Glomerular endothelial cell (primary cell): ENCODE results near the gene DHRS13. TPM values are rescaled to one million over a fixed set of nuclear protein-coding genes. Genes with fewer than 3 reads are reported as not detected.
"Not testable (repeated sequence)": the region's sequence is repeated elsewhere in the genome, so short reads cannot be mapped to it uniquely, and the experiment has no call there.

Experiments
- DNase-seq: peaks from one replicate; pipeline ENCODE4 v3.0.0-alpha.2; 2011; ENCODE audit warnings: low read depth, low spot score; ENCODE audit errors: extremely low read depth
- total RNA-seq: library from RNA; depleted of rRNA; stranded (reverse); fragments of >200 nt; gene quantifications from 2 replicates; pipeline ENCODE4 v1.2.3, GENCODE V29; 2015

DHRS13 gene
- total RNA-seq, 1 donor from 2014 or later = 5.5 TPM

DNA sequence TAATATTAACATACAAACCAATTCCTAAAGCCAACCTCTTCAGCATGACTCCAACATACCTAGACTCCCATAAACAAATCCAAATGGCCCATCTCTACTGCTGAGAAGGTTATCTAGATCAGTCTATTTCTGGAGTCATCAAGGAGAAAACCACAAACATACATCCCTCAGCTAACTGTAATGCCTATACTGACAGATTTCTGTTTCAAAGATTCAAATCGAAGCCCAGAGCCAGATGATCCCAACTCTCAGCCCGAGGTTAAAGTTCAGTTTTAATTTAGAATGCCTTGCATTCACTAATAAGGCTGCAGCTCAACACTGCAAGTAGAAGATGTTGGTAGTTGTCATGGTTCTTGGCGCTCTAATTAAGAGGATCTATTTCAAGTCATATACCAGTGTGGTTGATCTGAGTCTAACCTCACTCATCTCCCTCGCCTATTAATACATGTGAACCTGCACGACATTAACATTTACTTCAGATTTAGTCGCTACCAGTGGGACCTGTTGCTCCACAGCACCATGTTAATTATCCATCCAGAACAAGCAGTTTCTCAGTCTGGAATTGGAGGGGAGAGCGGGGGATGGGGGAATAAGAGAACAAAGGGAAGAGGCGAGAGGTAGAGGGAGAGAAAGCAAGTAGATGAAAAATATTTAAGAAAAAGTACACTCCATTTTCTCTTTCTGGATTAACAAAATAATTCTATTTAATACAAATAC is 33.0 kb upstream of the DHRS13 start:
- DNase-seq = no peak

DNA sequence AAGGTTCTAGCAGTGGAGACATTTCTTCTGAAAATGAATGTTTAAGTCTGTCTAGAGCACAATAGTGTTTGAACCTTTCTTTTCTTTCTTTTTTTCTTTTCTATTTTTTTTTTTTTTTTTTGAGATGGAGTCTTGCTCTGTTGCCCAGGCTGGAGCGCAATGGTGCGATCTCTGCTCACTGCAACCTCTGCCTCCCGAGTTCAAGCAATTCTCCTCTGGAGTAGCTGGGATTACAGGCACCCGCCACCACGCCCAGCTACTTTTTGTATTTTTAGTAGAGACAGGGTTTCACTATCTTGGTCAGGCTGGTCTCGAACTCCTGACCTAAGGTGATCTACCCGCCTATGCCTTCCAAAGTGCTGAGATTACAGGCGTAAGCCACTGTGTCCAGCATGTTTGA is 31.6 kb upstream of the DHRS13 start:
- not testable (repeated sequence) for DNase-seq

DNA sequence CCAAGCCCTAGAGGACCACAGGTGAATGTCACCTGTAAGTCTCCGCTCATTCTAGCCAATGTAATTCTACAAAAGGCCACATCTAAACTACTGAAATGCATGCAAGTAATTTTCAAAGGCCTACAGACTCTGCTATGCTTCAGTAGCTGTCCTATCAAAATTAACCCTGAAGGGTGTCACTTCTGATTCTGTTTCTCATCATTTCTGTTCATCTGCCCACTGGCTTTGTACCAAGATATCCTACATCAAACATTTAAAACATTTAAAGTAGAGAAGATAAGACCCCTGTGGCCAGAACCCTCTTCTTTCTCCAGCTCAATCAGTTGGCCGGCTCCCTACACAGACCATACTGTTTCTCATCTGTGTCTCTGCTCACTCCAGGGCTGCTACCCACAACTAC is 26.9 kb upstream of the DHRS13 start:
- no peak for DNase-seq

DNA sequence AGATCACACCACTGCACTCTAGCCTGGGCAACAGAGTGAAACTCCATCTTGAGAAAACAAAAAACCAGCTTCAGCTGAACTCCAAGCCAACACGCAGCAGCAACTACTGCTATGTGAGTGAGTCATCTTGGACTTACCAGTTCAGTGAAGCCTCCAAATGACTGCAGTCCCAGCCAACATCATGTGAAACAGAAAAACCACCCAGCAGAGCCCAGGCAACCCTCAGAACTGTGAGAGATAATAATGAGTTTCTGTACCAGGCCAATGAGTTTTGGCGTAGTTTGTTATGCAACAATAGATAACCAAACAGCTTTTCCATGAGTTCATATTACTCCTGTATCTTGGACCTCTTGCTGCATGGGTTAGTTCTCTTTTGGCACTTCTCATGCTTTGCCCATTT is 25.2 kb upstream of the DHRS13 start:
- DNase-seq = no peak

DNA sequence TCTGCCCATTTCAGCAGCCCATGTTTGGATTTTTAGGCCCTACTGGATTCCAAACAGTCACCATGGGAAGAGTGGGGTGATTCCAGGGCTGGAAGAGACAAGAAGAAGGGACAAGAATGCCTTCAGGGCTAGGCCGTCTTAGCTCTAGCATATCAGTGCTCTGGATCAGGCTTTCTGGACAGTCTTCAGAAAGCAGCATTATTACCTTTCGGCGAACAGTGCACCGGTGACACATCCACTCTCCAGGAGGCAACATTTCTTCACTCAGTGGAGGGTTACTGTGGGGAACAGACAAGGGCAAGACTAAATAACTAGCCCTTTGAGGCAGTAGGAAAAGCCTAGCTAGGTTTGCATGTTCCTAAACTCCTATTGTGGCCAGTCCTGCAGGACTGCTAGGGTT is 23.9 kb upstream of the DHRS13 start:
- no peak for DNase-seq

DNA sequence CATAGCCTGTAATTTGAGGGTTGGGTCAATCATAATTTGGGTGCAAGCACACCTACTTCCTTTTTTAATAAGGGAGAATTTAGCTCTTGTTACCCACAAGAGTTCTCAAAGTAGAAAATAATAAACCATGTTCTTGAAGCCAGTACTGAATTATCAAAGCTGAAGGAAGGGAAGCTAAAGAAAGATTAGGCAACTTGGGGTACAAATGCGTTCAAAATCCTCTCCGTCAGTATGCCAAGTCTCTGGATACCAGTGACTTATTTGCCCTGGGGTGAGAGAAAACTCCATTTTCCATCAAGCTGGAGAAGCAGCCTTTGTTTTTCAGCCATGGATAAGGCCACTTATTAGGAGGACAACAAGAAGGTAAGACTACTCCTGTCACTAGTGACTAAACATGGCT is 23.5 kb upstream of the DHRS13 start:
- no peak for DNase-seq

DNA sequence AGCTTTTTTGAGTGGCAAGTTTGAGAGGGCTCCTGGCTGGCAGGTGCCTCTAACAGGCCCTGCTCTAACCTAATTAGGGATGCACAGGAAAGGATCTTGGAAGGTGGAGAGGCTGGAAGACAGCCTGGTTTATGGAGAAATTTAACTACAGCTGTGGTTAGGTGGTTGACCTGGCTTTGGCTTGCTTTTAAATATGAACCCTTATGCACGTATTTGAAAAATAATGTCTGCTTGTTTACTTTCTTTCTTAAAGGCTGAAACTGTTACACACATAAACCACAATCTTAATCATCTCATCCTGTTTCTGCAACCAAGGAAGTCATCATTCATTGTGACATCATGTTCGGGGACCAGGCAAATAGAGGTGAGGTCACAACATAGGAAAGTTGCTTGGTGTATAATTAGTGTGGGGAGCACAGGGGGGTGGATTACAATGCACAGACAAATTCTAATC is 23.1 kb upstream of the DHRS13 start:
- DNase-seq = peak; percentile 84

DNA sequence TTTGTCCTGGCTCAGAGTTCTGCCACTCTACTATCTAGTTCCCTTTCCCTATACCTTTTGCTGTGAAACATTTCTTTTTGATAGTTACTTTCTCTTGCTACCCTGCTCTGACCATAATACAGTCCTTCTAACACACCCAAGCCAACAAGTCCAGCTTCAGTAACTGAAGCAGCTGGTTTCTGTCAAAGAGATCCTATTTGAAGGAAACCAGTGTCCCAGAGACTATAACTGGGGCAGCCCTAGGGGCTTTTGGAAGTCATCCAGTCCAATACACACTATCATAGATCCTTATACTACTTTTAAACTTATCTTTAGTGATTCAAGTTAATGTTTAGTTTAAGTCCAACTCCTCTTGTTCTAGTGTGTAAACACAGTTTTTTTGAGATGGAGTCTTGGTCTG is 17.3 kb upstream of the DHRS13 start:
- DNase-seq = no peak

DNA sequence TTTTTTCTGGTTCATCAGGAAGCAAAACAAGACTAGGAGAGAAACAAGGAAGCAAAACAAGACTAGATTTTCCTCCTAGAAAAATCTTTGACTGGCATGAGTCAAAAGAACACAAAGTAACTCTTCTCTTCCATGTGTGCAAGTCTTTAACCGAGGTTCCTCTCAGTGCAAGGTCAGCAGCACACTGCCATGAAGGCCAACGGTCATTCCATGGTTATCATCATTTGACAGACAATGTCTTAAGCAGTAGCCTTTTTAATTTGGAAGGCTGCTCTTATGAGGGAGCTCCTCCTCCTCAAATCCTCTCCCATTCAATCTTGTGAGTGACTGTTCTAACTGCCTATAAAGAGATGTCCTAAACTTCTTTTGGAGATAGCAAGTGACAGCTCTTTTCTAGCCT is 15.4 kb upstream of the DHRS13 start:
- no peak for DNase-seq

DNA sequence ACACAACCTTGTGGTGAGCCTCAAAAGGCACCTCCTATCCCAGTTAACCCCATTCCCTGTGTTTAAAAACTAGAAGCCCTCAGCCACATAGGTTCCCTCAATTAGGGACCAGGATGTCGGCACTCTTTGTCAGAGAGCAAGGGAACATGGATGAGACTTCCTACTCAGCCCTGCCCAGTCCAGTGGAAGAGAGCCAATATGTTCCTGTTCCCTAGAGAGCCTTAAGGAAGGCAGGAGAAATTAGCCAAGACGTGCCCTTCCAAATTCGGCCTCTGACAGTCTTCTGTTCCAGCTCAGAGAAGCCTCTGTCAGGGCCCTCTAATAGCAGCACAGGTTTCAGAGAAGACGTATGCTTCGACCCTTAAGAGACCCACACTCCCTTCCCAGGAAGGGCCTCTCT is 14.6 kb upstream of the DHRS13 start:
- DNase-seq = no peak

DNA sequence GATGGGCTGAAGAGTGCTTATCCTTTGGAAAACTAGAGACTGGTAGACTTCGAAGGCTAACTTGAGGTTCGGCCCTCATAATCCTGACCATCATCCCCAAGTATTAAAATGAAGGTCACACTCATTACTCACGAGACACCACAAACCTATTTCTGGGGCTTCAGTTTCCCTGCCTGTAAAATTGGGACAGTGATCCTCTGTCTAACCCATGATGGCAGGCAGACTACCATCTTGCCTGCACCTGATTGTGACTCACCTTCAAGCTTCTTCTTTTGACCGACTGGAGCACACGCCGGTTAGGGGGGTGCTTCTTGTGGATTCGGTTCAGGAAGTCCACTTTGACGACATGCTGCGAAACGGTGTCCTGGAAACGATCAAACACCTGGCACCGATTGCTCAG is 14.2 kb upstream of the DHRS13 start:
- DNase-seq = no peak

DNA sequence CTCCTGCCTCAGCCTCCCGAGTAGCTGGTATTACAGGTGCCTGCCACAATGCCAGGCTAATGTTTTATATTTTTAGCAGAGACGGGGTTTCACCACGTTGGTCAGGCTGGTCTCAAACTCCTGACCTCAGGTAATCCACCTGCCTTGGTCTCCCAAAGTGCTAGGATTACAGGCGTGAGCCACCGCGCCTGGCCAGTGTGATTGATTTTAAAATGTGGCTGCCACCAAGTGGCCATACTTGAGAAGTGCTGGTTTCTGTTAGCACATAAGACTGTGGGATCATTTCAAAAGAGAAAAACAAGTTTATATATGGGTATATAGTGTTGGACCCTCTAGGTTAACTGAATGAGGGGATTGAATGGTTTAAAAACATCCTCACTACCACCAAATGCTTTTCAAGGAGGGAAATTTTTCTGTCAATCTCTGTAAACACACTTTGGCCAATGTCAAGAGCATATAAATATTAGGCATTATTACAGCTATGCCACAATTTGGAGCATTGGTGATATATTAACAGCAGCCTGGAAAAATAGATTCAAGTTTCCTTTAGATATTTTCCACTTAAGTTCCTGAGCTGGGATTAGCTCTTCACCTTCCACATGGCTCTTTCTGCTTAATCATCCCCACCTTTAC is 13.5 kb upstream of the DHRS13 start:
- DNase-seq = no peak

DNA sequence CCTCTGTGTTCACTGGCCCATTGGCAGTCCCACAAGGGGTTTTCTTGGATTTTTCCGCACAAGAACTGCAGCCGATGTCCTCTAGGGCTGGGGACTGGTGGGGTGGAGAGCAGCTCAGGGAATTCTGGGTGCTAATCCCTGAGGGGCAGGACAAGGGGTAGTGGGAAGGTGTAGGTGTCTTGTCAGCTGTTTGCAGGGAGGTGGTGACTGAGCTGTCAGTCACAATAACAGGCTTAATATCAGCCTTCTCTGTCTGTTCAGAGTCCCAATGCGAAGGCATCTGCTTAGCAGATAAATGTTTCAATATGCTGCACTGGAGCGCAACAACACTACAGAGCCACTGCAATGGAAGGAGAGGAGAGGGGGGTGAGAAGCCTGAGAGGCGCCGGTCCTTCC is 10.1 kb upstream of the DHRS13 start:
- no peak for DNase-seq

DNA sequence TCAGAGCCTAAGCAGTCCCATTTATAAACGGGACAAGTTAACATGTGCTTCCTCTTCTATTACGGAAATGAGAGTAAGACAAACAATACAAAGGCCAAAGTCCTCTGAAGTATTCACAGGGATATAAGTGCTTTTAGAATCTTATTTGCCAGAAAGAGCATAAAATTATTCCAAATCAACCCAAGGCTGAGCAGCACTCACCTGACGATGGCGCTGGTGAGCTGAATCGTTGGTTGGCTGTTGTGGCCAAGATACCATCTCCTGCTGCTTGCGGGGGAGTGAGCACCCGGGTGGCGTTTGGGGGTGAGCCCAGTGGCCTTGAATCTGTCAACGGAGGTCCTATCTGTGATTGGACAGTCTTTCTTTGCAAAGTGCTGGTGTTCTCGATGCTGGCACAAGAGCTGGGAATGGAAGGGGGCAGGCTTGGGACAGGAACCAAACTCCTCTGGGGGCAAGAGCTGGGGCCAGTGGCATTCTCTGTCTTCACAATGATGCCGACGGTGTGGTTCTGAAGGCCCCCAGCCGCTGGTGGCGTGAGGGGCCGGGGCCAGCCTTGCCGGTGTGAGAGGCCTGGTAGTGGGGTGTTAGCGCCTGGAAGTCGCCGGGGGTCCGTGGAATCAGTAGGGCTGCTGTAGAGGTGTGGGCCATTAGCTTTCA is 9.5 kb upstream of the DHRS13 start:
- DNase-seq = no peak

DNA sequence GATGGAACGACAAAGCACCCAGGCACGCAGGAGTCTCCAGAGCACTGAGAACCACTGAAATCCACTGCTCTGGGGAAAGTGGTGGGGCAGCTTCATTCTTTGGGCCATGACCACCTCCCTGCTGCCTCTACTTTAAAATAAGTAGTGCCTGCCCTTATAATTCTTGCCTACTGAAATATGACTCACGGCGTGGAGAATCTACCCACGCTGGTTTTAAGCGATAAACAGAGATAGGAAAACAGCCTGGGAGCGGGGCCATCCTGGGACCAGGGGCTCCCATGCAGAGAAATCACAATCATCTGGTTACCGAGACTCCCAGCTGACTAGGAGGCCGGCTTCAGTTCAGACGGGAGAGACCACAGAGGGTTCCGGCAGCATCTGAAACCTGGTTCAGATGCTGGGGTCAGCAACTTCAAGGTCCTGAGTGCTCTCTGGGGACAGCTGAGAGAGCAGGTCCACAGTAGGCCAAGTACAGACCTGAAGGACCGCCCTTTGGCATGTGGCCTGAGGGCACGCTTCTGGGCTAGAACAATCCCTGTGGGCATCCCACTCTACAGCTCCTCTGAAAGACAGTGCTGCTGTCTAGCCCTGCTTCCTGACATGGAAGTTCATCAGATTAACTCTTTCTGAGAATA is 8.6 kb upstream of the DHRS13 start:
- DNase-seq = no peak

DNA sequence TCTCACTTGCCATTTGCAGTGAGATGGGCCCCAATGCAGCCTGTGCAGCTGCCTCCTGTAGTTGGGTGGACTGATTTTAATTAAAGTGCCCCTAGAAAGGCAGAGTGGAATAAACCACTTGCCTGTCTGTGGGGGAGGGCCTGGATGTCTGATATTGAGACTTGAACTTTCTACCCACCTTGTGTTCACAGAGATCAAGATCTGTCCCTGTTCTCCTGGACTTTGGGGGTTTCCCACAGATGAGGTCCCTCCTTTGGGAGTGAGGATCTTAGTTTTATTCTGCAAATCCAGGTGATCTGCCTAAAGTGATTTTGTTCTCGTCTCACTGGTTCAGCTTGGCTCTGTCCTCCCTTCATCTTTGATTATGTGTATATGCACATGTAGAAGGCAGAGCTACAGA is 7.7 kb upstream of the DHRS13 start:
- DNase-seq = no peak

DNA sequence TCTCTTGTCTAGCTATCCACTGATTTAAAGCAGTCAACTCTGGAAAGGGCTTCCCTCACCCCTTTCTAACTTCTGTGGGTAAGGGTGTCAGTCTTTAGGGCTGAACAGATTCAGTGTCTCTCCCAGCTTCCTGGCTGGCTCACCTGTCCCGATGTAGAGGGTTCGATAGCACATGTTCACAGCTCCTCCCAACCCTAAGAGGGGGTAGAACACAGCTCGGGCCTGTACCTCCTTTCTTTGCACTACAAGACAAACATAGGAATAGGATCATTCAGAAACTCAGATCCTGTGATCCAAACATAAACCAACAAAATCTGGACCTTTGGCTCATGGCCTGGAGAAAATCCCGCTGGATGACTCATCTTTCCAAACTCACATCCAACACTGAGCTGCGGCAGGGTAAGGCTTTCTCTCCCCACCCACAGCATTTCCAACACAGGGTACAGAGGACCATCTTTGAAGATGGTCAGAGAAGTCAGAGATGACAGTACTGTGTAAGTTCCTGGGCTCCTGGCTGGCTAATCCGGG is 5.8 kb upstream of the DHRS13 start:
- no peak for DNase-seq

DNA sequence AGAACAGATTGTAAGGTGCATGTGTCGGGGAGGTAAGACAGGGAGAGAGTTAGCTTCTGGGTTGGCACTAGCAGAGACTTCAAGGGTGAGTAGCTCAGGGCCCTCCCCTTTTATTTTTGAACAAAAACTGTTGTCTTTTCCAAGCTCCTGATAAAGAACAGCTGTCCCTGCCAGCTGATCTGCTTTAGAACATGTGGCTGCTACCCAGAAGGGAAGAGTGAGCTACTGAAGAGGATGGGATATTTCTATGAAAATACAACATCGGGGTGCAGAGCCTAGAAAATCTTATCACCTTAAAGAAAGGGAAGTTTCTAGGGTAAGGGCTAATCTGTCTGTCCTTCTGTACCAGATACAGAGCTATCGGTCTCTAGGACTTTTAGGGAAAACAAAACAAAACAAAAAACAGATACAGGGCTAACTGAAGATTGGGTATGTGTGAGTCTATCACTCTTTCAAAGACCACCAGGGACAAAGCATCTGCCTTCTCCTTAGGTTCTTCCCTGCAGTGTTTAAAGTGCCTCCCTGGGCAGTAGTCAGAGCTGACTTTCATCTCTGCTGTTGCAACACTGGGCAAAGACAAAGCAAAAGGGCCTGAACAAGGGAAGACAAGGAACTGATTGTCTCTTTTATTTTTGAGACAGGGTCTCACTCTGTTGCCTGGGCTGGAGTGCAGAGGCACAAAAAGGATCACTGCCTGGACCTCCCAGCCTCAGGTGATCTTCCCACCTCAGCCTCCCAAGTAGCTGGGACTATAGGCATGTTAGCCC is 5.0 kb upstream of the DHRS13 start:
- DNase-seq = no peak

DNA sequence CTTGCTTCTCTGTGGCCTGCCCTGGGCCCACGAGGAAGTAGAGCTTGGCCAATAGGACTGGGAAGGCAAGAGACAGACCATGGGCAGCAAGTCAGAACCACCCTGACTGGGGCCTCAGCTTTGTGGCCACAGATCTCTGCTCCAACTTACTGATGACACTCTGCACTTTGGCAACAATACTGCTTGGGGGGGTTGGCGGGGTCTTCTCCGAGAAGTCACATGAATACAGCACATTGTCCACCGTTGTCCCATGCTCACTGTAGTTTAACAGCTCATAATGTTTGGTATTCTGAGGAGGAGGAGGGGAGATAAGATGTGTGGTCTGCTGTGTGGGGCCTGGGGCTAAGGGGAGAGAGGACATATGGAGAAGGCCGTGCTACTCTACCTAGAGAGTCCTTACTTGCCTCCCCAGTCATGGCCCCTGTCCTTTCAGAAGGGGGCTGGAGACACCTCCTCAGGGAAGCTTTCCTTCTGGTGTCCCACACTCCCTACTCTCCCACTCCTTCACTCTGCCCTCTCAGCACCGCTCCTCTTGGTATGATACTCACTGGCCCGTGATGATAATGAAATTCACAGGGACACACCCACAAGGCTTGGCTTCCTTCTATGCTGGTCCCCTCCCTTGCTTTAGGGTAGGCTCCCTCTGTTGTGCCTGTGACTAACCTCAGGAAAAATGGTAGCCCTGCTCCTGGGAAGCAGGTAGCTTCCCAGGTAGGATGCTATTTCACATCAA is 4.0 kb upstream of the DHRS13 start:
- no peak for DNase-seq

DNA sequence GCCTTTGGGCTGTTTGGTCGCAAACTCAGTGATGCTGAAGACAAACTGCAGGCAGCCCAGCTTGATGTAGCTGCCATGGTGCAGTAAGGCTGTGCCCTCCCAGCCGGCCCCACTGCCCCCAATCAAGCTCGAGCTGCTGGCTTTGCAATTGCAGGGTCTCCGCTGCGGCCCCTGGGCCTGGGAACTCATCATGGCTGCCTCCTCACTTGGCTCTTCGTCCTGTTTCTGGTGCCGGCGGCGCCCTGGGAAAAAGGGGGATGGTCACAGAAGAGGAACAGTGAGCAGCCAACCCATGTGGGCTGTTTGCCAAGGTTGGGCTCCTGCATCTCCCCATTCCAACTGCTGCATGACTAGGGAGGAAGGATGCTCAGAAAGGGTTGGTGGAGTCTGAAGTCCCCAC is 3.4 kb upstream of the DHRS13 start:
- no peak for DNase-seq
